ENCODE measurements around the gene ADAM15. TPM values are rescaled to one million over a fixed set of nuclear protein-coding genes. Genes with fewer than 3 reads are reported as not detected.

ADAM15 gene
- total RNA-seq, 1 donor from 2014 or later, result 69.0 TPM

DNA sequence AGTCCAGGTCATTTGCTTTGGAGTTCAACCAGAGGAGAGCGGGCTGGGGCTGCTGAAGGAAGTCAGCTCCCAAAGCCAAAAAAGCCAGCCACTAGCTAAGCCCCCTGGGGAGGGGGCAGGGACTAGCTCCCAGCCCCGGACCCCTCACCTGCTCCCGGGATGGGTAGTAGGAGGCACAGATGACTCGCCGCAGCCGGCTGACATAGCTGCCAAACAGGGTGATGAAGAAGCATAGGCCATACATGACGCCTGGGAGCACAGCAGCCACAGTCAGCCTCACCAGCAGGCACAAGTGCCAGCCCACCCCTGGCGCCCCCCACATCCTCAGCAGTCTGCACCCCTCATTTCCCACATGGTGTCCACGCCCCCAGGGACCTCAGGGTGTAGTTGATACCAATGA lies 25.0 kb upstream of the ADAM15 start:
- TF ChIP-seq, protein P1, sequence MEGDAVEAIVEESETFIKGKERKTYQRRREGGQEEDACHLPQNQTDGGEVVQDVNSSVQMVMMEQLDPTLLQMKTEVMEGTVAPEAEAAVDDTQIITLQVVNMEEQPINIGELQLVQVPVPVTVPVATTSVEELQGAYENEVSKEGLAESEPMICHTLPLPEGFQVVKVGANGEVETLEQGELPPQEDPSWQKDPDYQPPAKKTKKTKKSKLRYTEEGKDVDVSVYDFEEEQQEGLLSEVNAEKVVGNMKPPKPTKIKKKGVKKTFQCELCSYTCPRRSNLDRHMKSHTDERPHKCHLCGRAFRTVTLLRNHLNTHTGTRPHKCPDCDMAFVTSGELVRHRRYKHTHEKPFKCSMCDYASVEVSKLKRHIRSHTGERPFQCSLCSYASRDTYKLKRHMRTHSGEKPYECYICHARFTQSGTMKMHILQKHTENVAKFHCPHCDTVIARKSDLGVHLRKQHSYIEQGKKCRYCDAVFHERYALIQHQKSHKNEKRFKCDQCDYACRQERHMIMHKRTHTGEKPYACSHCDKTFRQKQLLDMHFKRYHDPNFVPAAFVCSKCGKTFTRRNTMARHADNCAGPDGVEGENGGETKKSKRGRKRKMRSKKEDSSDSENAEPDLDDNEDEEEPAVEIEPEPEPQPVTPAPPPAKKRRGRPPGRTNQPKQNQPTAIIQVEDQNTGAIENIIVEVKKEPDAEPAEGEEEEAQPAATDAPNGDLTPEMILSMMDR (conservative IDR thresholded peaks at IDR 0.05), result no peak

DNA sequence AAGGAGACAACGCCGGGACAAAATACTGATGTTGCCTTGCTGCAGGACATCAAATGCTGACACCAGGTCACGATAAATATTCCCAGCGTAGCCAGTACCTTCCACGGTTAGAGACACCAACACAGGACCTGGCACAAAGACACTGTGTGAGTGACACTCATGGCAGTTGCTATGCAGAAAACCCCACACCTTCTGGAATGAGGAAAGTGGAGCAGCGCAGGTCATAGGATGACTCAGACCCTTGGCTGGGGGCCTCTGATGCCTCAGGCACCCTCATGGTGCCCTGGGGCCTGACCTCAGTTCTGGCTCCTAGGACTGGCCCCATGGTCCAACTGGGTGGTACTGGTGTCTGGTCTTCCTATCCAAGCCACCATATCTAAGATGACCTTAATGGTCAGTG lies 24.5 kb upstream of the ADAM15 start:
- H3K9me3 Mint-ChIP-seq, result no peaks in the 10 kb centered on the region
- no peak overlapping the region for H3K27ac Mint-ChIP-seq
- H3K4me1 Mint-ChIP-seq (ENCODE audit: unreplicated experiment), result peaks cover 6% of the 10 kb centered on the region
- no peak for DNase-seq (ENCODE audit: extremely low spot score, unreplicated experiment)
- peaks cover 4% of the 10 kb centered on the region for H3K27me3 Mint-ChIP-seq
- H3K36me3 Mint-ChIP-seq, result no peaks in the 10 kb centered on the region
- H3K4me3 Mint-ChIP-seq, result no peak overlapping the region
- TF ChIP-seq, protein P1 (conservative IDR thresholded peaks at IDR 0.05), result no peak

More for the DNA sequence above, 25.0 kb upstream of the ADAM15 start:
- DNase-seq (ENCODE audit: extremely low spot score, unreplicated experiment), result no peak
- no peaks in the 10 kb centered on the region for H3K9me3 Mint-ChIP-seq
- H3K36me3 Mint-ChIP-seq, result no peaks in the 10 kb centered on the region
- H3K4me3 Mint-ChIP-seq, result no peak overlapping the region
- H3K27ac Mint-ChIP-seq, result no peak overlapping the region
- peaks cover 4% of the 10 kb centered on the region for H3K27me3 Mint-ChIP-seq
- peaks cover 10% of the 10 kb centered on the region for H3K4me1 Mint-ChIP-seq (ENCODE audit: unreplicated experiment)

DNA sequence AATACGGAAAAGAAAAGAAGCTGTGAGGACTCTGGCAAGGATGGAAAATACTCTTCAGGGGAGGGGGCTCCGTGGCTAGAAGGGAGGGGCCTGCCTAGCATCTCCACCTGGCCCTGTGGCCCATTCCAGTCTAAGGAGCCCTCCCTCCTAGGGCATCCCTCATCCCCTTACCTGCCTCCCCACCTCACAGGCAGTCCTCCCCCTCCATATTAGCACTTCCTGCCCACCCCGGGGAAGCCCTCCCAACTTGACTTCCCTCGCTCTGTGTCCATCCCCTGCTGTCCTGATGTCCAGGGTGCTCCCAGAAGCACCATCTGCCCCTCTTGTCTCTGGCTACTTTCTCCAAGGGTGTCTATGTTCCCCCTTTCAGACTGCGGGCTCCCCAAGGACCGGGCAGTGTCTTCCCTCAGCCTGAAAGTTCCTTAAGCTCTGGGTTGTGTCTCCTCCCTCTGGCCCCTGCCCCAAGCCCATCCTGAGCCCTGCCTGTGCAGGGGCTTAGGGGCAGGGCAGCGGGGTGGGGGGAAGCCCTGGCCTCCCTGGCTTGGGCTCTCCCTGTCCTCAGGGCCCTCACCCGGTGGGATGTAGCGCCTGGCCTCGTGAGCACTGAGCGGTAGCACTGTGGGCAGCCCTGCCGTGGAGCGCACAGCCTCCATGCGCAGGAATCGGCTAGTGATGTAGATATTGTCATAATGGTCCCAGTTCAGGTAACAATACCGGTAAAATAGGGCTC lies 21.4 kb upstream of the ADAM15 start:
- no peak overlapping the region for H3K4me3 Mint-ChIP-seq
- no peak for DNase-seq (ENCODE audit: extremely low spot score, unreplicated experiment)
- TF ChIP-seq, protein P1 (conservative IDR thresholded peaks at IDR 0.05), result no peak
- no peaks in the 10 kb centered on the region for H3K36me3 Mint-ChIP-seq
- peaks cover 4% of the 10 kb centered on the region for H3K27me3 Mint-ChIP-seq
- H3K4me1 Mint-ChIP-seq (ENCODE audit: unreplicated experiment), result no peaks in the 10 kb centered on the region
- H3K9me3 Mint-ChIP-seq, result no peaks in the 10 kb centered on the region
- no peak overlapping the region for H3K27ac Mint-ChIP-seq

DNA sequence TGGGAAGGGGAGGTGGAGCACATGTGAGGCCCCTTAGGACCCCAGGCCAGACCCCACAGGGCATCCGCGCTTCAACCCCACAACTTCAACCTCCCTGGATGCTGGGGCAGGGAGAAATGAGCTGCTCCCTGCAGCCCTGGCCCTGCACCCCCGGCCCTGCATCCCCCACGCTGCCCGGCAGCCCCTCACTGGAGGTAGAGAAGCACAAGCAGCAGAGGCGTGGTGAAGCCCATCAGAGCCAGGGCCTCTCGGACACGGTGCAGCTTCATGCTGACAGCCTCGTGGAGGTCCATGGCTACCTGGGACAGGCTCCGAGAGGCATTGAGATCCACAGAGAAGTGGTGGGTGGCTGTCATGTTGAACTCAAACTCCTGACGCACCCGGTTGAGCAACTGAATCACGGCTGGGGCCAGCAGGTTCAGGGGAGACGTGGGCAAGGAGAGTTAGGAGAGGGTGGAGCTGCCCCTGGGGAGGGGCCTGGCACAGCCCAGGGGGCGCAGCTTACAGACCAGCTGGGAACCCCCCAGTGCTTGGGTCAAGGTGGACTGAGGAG lies 20.8 kb upstream of the ADAM15 start:
- no peak overlapping the region for H3K27ac Mint-ChIP-seq
- no peak for DNase-seq (ENCODE audit: extremely low spot score, unreplicated experiment)
- no peaks in the 10 kb centered on the region for H3K4me1 Mint-ChIP-seq (ENCODE audit: unreplicated experiment)
- no peaks in the 10 kb centered on the region for H3K9me3 Mint-ChIP-seq
- TF ChIP-seq, protein P1 (conservative IDR thresholded peaks at IDR 0.05), result no peak
- H3K36me3 Mint-ChIP-seq, result no peaks in the 10 kb centered on the region
- no peak overlapping the region for H3K4me3 Mint-ChIP-seq
- H3K27me3 Mint-ChIP-seq, result peaks cover 4% of the 10 kb centered on the region

DNA sequence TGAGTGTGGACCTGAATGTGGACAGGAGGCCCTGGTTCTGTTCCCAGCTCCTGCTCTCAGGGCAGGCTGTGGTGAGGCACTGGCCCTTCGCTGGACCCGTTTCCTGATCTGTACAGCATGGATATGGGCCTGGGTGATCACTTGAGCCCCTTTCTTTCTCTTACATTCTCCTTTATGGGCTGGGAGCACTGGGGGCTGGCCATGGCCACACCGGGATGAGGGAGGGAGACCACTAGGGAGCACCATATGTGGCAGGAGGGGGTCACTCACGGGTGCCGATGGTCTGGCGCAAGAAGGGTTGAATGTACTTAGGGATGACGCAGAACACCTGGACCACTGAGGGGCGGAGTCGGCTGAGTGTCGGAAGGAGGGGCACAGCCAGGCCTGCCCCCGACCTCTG lies 20.2 kb upstream of the ADAM15 start:
- Mint-ChIP-seq H3K36me3 (no peaks in the 10 kb centered on the region), H3K27ac (no peak overlapping the region), H3K9me3 (no peaks in the 10 kb centered on the region), H3K27me3 (peaks cover 4% of the 10 kb centered on the region), H3K4me3 (no peak overlapping the region), H3K4me1 (ENCODE audit: unreplicated experiment) (no peaks in the 10 kb centered on the region)
- TF ChIP-seq, protein P1 (conservative IDR thresholded peaks at IDR 0.05), result no peak
- DNase-seq (ENCODE audit: extremely low spot score, unreplicated experiment), result no peak

All from type B pancreatic cell (in vitro differentiated cells).